HCT116 (cell line): ENCODE results near the gene LHX4.

Source experiments
- CEBPB ChIP-seq: IDR thresholded peaks from 2 replicates; pipeline ENCODE4 v1.6.1; 2012; ENCODE audit warnings: low read depth
- EZH2 ChIP-seq: fragments of 200-600 bp; sonication (generic); IDR thresholded peaks from 2 replicates; pipeline ENCODE4 v1.6.1; 2017; ENCODE audit warnings: antibody characterized with exemption, mixed run types
- EZH2phosphoT487 ChIP-seq: fragments of 200-600 bp; IDR thresholded peaks from 2 replicates; pipeline ENCODE4 v1.6.1; 2018; ENCODE audit warnings: antibody characterized with exemption, borderline replicate concordance
- SRF ChIP-seq: IDR thresholded peaks from 2 replicates; pipeline ENCODE4 v1.6.1; 2012; ENCODE audit warnings: low read depth
- ZNF274 ChIP-seq: fragments of 200-500 bp; sonication (Bioruptor generic); IDR thresholded peaks from 2 replicates; pipeline ENCODE4 v1.6.1; 2014; ENCODE audit warnings: mild to moderate bottlenecking, low read depth, low read length, inconsistent platforms
- TF ChIP-seq, protein P1 (sequence below), 3 experiments: fragments of 200-600 bp in 1 of 3; sonication (generic) in 1 of 3; IDR thresholded peaks in 2 of 3; conservative IDR thresholded peaks in 1 of 3; 2 replicates each; pipeline ENCODE4 v1.5.1; 2012 to 2017; ENCODE audit warnings: low read depth in 2 of 3, low read length in 2 of 3, antibody characterized with exemption in 1 of 3, borderline replicate concordance in 1 of 3, control low read depth in 1 of 3, mild to moderate bottlenecking in 1 of 3, mixed read lengths in 1 of 3, mixed run types in 1 of 3, moderate library complexity in 1 of 3; ENCODE audit not compliant: insufficient read depth in 1 of 3

GRCh38 chr1:180261030-180261429, 31.0 kb downstream of the LHX4 start:
- no peak for TF ChIP-seq EZH2
- TF ChIP-seq ZNF274 = no peak
- TF ChIP-seq EZH2phosphoT487 = no peak
- TF ChIP-seq SRF = no peak
- TF ChIP-seq CEBPB = no peak
- TF ChIP-seq, protein P1, sequence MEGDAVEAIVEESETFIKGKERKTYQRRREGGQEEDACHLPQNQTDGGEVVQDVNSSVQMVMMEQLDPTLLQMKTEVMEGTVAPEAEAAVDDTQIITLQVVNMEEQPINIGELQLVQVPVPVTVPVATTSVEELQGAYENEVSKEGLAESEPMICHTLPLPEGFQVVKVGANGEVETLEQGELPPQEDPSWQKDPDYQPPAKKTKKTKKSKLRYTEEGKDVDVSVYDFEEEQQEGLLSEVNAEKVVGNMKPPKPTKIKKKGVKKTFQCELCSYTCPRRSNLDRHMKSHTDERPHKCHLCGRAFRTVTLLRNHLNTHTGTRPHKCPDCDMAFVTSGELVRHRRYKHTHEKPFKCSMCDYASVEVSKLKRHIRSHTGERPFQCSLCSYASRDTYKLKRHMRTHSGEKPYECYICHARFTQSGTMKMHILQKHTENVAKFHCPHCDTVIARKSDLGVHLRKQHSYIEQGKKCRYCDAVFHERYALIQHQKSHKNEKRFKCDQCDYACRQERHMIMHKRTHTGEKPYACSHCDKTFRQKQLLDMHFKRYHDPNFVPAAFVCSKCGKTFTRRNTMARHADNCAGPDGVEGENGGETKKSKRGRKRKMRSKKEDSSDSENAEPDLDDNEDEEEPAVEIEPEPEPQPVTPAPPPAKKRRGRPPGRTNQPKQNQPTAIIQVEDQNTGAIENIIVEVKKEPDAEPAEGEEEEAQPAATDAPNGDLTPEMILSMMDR (IDR thresholded peaks at IDR 0.05 in 2 of 3, conservative IDR thresholded peaks at IDR 0.05 in 1 of 3; ENCODE audit: borderline replicate concordance in 1 of 3, insufficient read depth in 1 of 3, low read depth in 2 of 3, low read length in 2 of 3) = no peak
